GM18502 (cell line): ENCODE results near the gene ARNT2.
"Not testable (repeated sequence)": the region's sequence is repeated elsewhere in the genome, so short reads cannot be mapped to it uniquely, and the experiment has no call there.

ENCODE experiments used
- ATAC-seq: cut with Tn5 transposase; IDR thresholded peaks from one replicate; pipeline ENCODE4 v1.9.1; 2021; ENCODE audit warnings: mild to moderate bottlenecking; ENCODE audit not compliant: unreplicated experiment, poor library complexity

Gene ARNT2

DNA sequence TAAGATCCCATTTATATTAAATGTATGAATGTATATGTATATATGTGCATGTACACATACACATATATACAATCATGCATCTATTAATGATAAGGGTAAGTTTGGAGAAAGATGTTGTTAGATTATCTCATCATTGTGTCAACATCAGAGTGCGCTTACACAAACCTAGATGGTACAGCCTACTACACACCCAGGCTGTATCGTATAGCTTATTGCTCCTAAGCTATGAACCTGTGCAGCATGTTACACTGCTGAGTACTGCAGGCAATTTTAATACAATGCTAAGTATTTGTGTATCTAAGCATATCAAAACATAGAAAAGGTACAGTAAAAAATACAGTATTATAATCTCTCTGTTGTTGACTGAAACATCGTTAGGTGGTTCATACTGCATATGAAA lies 233.6 kb downstream of the ARNT2 start:
- no peak for ATAC-seq

DNA sequence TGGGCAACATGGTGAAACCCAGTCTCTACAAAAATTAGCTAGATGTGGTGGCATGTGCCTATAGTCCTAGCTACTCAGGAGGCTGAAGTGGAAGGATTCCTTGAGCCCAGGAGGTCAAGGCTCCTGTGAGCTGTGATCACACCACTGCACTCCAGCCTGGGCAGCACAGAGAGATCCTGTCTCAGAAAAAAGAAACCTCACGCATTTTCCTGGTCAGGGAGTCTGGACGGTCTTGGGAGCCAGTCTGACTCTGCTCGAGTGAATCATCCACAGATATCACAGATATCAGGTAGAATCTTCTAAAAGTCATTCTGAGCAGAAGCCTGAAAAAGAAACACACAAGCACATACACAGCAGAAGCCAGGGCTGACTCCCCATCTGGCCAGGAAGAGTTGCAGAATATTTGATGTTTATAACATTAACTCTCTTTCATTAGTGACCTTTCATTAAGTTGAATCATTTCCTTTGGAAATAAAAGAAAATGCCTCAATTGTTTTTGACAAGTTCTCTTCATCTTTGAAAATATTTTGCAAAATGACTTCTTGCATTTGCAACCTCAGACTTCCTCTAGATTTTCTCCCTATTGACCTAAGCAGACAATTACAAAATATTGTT lies 234.5 kb downstream of the ARNT2 start:
- ATAC-seq: no peak

DNA sequence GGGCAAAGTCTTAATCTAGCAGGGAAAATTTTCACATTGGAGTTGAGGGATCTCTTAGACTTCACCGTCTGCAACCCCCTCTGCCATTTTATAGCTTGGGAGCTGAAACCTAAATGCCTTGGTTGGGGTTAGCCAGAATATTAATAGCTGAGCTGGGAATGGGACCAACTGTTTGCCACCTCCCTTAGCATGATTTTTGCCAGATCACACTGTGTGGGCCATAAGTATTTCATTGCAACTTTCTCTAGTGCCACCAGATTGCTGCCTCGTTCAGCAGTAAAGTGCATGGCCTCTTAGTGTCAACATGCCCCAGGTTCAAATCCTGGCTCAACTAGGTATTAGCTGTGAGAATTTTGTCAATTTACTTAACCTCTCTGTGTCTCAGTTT lies 235.0 kb downstream of the ARNT2 start:
- no peak for ATAC-seq

DNA sequence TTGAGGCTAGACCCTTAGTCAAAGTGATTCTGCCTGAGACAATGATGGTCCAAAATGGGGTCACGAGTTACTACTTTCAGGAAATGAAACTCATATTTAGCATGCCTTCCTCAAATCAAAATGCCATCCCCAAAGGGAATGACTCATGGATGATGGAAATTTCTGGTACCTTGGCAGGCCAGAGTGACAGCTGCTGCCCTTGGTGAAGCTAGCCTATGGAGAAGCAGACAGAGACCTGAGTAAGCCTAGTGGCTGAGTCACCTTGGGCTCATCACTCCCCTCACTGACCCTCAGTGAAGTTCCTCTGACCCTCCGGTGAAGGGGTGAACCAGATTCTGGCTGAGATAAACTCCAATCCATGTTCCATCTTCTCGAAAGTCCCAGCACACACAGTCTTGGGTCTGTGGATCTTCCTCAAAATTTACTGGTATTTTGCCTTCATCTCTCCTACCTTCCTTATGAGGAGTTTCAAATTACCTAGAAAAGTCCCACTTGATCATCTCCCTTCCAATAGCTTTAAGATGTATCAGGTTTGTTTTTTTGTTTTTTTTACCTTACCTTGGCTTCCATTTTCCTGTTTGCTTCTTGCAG lies 236.4 kb downstream of the ARNT2 start:
- no peak for ATAC-seq

DNA sequence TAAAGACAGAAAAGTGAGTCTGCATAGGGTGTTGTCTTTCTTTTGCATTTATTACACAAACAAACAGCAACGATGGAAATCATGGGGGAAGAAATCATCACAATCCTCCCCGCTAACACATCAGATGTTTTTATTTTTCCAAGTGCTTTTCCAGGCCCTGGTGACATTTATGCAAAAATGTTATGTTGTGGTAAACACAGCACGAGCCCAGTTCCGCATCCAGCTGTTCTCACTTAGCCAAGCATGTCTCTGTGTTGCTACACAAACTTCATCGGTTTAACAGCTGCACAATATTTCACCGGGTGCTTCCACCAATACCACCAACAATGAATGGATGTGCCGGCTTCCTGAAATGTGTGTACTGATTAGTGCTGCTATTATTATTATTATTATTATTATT lies 237.2 kb downstream of the ARNT2 start:
- ATAC-seq: no peak

DNA sequence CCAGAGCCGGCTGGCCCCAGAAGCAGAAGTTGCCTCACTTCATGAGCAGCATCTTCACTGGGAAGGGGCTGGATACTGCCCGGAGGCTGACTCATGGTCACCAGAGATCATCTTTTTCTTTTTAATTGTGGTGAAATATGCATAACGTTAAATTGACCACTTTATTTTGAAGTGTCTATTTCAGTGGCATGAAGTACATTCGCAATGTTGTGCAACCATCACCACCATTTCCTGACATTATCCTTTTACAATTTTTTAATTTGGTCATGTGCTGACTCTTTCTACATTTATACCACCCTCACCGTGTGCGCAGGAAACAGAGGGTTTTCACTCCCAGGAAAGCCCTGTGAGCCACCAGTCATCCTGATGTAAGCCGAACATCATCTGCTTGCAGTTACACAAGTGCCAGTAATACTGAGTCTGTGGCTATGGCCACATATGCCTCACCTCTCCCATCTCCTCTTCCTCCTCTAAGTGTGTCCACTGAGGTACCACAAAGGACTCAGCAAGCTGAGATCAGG lies 239.3 kb downstream of the ARNT2 start:
- ATAC-seq: no peak

DNA sequence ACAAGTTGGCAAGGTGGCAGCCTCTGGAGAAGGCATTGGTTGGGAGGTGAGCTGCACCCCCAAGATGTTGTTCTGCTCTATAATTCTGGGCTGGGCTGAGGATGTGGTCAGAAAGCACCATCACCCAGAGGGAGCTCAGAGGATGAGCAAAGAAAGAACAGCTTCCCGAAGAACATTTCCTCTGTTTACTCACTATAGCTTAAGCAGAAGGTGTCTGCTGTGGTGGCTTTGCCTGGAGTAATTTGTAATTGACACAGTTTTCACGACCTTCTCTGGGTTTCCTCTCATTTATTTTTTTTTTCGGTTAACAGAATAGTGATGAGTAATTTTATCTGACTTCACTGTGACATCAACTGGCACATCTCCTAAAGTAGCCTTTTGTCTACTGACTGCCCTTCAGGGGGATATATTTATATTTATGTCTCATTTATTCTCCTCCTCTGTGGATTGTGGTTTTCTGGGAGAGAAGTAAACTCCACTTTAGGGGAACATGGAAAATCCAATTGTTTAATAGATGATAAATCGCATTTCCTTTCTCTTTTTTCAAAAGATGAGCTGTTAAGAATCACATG lies 241.4 kb downstream of the ARNT2 start:
- no peak for ATAC-seq

DNA sequence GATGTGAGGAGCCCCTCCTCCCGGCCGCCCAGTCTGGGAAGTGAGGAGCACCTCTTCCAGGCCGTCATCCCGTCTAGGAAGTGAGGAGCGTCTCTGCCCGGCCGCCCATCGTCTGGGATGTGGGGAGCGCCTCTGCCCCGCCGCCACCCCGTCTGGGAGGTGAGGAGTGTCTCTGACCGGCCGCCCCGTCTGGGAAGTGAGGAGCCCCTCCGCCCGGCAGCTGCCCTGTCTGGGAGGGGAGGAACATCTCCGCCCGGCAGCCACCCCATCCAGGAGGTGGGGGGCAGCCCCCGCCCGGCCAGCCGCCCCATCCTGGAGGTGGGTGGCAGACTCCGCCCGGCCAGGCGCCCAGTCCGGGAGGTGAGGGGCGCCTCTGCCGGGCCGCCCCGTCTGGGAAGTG lies 243.2 kb downstream of the ARNT2 start:
- not testable (repeated sequence) for ATAC-seq
